NCI-H1694 treated with DMSO at 0.1 percent for 48 hours (cell line): ENCODE data around the gene WDR91.
"Not testable (repeated sequence)": the region's sequence is repeated elsewhere in the genome, so short reads cannot be mapped to it uniquely, and the experiment has no call there.

Experiments
- DNase-seq: peaks from one replicate; lab custom pipeline; 2025; lab: John Stamatoyannopoulos, UW

WDR91 gene

DNA sequence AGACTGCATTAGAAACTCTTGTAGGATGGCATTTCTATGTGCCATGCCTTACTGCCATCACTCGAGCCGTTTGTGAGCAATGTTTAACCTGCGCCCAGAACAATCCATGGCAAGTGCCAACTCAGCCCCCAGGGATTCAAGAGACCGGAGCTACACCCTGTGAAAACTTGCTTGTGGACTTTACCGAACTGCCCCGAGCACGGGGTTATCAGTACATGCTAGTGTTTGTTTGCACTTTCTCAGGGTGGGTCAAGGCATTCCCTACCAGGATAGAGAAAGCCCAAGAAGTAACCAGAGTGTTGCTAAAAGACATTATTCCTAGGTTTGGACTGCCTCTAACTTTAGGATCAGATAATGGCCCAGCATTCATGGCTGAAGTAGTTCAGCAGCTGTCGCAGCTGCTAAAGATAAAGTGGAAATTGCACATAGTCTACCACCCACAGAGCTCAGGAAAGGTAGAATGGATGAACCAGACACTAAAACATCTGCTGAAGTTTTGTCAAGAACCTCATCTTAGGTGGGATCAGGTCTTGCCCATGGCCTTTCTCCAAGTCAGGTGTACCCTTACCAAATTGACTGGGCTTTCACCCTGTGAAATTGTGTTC is 31.9 kb downstream of the WDR91 start:
- no peak for DNase-seq

DNA sequence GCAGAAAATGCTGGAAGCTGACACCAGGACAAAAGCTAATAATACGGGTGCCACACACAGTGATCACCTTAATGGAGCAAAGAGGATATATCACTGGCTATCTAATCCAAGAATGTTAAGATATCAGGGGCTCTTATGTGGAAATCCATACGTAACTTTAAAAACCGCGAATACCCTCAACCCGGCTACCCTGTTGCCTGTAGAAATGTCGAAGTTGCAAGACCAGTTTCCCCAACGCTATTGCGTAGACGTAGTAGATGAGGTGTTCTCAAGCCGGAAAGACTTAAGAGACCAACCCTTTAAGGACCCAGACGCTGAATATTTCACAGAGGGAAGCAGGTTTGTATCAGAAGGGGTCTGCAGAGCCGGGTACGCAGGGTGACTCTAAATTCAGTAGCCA is 33.0 kb downstream of the WDR91 start:
- DNase-seq: no peak

DNA sequence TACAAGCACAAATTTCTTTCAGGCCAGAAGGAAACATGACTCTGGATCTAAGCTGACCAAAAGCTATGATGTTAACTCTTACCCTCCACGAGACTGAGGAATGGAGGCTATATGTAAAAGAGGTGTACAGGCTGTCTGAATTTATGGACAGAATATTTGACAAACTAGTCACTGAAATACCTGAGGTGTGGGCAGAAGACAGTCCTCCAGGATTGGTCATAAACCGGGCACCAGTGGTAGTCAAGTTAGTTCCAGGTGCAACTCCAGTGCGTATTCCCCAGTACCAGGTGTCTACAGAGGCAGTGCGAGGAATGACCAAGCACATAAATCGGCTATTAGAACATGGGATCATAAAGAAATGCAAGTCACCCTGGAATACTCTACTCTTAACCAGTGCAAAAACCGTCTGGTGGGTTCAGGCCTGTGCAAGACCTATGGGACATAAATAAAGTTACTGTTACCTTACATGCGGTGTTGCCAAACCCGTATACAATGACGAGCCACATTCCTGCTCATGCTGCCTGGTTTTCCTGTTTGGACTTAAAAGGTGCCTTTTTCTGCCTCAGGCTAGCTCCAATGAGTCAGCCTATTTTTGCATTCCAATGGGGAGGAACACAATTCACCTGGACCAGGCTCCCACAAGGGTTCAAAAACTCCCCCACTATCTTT is 34.2 kb downstream of the WDR91 start:
- no peak for DNase-seq

DNA sequence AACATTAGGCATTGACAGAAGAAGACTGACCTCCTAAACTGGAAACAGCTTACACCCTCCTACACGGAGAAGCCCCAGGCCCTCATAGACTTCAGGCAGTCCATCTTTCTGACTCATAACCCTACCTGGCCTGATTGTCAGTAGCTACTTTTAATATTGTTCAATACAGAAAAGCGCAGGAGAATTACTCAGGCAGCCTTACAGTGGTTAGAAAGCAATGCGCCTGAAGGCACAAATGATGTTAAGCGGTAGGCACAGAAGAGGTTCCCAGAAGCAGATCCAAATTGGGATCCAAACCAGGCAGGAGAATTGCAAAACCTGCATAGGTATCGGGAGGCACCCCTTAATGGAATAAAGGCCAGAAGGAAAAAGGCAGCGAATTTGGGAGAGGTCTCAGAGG is 35.4 kb downstream of the WDR91 start:
- DNase-seq: no peak

DNA sequence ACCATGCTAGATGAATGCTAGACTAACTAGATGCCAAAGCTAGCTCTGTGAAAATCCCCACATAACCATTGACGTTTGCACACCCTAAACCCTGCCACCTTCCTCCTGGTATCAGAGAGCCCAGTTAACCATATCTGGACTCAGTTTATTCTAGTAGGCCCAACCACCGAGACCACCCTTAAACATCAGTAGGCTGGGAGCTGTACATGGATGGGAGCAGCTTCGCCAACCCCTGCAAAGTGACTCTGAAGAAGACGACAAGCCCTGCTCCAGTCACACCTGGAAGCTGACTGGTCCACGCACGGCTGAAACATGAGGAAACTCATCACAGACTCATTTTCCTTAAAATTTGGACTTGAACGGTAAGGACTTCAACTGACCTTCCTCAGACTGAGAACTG is 36.4 kb downstream of the WDR91 start:
- no peak for DNase-seq

DNA sequence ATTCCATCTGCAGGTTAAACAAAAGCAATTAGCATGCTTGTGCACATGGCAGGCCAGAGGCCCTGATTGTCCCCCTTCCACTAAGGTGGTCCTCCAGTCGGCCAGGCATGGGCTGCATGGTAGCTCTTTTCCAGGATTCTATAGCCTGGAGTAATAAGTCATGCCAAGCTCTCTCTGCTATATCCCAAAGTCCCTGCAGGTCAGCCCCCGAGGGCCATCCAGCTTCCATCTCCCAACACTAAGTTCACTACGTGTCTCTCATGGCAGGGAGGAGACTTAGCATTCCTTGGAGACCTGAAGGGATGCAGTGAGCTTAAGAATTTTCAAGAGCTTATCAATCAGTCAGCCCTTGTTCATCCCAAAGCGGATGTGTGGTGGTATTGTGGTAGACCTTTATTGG is 37.4 kb downstream of the WDR91 start:
- not testable (repeated sequence) for DNase-seq

DNA sequence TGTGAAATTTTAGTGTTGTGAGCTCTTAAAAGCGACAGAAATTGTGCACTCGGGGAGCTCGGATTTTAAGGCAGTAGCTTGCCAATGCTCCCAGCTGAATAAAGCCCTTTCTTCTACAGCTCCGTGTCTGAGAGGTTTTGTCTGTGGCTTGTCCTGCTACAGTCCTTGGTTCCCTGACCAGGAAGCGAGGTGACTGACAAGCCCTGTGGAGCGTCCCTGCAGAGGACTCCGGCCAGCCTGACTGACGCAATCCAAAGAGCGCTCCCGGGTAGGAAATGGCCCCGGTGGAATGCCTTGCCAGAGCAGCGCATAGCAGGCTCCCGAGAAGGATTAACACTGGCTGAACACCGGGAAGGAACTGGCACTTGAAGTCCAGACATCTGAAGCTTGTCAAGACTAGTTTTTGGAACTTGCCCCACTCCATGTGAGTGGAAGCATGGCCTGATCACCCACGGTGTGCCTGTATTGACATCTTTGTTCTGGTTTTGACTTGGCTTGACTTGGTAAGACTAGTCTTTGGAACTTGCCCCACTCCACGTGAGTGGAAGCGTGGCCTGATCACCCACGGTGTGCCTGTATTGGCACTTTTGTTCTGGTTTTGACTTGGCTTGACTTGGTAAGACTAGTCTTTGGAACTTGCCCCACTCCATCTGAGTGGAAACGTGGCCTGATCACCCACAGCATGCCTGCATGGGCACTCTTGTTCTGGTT is 39.6 kb downstream of the WDR91 start:
- DNase-seq: not testable (repeated sequence)

DNA sequence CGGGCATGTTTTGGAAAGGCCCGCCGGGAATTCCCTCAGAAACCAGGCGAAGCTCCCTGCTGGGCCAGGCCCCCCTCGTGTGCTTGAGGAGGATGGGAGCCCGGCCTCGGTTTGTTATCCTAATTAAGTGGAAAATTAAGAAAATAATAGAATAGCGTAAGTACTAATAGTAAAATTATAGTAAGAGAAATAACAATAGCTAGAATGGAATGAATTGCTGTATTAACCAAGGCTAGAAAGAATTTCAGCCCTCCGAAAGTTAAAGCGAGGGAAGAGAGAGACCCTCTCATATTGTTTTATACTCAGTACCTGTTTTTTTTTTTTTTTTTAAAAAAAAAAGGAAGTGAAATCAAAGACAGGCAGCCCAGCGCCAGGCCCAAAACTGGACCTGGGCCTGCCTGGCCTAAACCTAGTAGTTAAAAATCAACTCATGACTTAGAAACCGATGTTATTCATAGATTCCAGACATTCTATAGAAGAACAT is 40.3 kb downstream of the WDR91 start:
- DNase-seq: not testable (repeated sequence)

DNA sequence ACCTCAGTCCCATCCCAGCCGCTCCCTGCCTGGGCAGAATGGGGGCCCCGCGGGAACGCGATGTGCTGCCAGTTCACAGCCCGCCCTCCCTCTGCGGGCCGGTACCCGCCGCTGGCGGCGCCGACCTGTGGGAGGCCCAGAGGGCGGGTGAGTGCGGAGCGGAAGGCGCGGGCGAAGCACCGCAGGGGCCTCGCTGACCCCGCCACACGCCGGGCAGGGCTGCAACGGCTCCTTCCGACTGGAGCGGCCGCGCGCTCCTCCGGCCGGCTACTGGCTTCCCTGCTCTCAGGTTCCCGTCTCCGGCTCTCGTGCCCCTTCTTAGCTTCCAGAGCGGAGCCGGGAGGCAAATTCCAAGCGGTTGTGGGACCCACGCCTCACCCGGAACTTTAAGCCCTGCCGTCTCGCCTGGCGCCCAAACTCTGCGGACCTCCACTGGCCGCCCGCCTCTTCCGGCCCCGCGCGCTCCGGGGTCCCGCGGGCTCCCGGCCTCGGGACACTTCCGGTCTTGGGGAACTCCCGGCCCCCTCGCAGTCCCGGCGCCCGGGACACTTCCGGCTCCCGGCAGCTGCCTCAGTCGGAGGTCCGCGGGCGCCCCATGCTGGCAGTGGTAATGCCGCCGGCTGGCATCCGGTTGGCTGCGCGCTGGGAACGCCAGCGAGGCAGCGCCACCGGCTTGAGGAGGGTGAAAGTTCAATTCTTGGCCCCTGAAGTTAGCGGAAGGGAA is 40.9 kb downstream of the WDR91 start, which contains the start of gene CYREN:
CYREN (minus strand) TSS at position 434 of the 724 bp plus-strand sequence. CDS start 1,785 bp downstream, outside the sequence.
- DNase-seq: peak; percentile 85

DNA sequence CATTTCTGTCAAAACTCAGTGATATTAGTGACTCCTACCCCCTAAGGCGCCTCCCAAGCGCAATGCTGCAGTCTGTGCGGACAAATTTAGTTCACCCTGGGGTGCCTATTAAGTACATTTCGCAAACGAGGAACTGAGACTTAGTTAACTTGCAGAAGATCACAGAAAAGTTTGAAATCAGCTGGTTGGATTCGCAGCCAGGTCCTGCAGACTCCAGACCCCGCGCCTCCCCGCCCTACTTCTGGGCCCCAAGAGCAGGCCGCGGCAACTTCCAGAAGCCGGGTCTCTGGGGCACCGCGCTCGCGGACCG is 41.4 kb downstream of the WDR91 start:
- DNase-seq: no peak

DNA sequence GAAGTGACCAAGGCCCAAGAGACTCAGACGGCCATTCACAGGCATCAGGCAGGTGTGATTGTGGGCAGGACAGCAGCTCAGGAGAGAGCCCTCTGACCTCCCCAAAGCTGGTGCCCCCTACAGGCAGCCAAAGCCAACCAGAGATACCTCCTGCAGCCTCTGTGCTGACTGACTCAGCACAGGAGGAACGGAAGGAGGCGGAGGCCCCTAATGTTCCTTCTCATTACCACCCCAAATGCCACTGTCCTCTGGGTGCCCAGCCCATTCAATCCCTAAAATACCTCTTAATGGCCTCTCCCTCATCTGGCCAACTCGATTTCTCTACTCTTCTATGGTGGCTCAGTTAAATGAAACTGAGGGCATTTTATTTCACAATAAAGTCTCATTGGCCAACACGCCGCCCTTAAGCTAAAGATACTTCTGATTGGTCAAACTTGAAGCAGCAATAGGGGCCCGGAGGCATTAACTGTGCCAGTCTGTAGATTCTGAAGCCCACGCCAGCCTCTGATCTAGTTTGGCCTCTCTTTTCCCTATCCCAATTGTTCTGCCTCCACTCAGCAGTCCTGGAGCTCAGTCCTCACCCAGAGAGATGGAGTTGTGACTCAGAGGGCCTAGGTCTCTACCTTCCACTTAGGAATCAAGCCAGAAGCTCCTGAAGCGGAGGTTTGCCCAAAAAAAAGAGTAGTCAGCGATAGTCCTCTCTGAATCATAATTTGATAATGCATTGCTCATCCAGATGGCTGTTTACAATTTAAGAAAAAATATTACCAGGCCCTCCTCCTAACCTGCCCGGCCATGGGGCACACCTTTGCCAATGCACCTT is 42.0 kb downstream of the WDR91 start:
- no peak for DNase-seq

DNA sequence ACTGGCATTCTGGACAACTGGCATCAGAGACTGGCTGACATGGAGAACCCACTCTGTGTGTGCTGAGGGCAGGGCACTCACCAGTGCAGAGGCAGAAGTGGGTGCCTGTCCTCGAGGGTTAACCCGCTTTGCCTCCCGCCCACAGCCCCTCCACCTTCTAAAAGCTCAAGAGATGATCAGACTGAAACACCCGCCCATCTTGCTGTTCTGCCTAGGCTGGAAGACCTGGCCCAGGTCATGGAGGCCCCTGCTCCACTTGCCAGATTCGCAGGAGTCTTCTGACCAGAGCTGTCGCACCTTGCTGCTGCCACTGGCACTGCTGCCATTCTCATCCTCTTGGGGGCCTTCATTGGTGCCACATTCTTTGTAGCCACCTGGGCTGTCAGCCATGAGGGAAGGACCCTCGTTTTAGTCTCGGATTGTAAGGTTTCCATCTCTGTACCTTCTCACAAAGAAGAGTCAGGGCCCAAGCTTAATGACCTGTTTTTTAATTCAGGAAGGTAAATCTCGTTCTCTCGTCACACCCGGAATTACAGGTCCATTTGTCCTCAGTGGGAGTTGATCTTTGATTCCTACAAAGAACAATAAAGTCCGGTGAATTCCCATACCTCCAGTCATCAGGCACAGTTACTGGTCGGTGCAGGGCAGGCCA is 42.7 kb downstream of the WDR91 start:
- DNase-seq: no peak

DNA sequence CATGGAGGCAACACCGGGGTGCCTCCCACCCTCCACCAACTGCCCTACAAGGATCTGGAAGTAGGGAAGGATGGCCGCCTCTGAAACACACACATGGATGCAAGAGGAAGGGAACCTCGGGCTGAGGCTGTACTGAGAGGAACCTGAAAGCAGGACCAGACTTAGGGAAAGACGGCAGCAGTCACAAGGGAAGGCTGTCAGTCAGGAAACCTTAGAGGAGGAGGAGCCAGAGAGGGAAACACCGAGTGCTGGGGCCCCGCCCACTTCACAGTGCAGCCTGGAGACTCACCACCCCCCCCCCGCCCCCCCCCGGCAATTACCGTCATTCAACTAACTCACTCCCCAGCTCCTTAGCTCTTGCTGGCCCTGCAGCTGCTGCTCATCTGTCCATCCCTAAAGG is 43.3 kb downstream of the WDR91 start:
- DNase-seq: no peak

DNA sequence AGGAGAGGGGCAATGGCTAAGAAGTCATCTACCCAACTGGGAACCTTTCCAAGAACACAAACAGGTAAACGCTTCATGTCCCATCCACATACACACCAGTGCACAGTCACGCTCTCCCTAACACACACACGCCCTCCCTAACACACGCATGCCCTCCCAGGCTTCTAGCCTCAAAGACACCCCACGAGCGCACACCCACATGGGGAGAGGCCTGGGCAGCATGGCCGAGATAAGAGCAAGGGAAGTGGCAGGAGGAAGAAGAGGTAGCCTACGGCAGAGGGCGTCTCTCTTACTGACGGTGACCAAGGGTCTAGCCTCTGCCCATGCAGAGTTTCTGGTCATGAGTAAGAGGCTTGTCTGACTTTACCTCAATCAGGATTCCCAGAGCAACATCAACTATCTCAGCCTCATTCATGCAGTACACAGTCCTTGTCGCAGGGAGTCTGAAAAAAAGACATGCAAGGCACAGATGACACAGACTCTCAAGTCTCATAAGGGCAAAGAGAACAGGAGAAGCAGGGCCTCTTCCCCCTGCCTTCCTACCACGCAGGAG is 43.9 kb downstream of the WDR91 start:
- no peak for DNase-seq

DNA sequence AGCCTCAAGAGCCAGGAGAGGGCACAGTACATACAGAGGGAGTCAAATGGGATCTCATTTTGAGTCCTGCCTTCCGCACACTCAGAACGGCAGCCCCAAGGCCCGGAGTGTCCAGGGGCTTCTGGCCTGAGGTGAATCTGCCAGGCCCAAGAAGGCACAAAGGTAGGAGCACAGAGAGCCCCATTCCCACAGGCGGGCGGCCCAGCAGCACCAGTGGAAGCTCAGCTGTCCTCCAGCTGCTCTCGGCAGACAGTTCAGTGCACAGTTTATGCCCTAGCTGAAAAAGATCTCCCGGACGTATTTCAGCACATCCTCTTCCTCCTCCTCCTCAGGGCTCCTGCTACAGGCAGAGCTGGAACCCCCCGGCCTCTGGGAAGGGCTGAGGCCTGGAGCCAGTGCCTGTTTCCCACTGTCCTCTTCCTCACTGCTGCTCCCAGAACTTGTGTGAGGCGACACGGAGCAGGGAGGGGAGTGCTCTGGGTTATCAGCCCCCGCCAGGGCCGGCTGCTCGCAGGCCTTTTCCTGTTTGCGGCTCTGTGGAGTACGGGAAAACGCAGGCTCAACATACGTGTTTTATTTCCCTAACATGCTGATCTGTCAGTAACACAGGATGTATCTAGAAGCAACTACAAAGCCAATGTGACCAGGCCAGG is 44.9 kb downstream of the WDR91 start:
- no peak for DNase-seq

DNA sequence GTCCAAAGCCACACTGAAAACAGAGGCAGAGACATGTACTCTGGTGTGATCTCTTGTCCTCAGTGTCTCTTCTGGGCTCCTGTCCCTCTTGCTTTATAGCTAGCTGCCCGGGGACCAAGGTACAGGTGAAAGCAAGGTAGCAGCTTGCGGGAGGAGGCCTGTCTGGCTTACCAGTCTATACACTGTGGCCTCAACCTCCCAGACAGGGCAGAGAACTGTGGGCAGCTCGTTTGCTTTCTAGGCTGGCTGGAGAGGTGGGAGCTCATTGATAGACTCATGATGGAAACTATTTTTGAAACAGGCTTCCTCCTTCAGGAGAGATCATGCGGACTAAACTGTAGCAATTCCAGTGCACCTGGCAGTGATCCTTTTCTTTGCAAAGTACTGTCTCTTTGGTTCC is 45.5 kb downstream of the WDR91 start:
- no peak for DNase-seq

DNA sequence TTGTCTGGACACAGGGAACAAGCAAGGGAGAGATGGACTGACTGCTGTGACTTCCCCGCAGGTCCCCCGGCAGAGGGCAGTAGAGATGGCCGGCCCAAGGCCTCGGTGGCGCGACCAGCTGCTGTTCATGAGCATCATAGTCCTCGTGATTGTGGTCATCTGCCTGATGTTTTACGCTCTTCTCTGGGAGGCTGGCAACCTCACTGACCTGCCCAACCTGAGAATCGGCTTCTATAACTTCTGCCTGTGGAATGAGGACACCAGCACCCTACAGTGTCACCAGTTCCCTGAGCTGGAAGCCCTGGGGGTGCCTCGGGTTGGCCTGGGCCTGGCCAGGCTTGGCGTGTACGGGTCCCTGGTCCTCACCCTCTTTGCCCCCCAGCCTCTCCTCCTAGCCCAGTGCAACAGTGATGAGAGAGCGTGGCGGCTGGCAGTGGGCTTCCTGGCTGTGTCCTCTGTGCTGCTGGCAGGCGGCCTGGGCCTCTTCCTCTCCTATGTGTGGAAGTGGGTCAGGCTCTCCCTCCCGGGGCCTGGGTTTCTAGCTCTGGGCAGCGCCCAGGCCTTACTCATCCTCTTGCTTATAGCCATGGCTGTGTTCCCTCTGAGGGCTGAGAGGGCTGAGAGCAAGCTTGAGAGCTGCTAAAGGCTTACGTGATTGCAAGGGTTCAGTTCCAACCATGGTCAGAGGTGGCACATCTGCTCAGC is 46.8 kb downstream of the WDR91 start:
- no peak for DNase-seq

DNA sequence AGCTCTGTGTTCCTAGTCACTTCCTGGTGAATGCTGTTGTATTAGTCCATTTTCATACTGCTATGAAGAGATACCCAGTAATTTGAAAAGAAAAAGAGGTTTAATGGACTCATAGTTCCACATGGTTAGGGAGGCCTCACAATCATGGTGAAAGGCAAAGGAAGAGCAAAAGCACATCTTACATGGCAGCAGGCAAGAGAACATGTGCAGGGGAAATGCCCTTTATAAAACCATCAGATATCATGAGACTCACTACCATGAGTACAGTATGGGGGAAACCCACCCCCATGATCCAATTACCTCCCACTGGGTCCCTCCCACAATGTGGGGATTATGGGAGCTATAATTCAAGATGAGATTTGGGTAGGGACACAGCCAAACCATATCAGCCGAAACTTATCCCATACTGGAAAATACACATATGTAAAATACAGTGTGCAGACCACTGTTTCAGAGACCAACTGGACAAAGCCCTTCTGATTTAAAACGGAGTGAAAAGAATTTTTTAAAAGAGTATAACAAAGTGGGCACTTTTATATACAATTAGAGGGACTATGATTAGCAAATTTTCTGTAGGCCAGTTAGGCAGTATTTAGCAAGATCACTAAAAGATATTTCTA is 48.8 kb downstream of the WDR91 start:
- DNase-seq: no peak

DNA sequence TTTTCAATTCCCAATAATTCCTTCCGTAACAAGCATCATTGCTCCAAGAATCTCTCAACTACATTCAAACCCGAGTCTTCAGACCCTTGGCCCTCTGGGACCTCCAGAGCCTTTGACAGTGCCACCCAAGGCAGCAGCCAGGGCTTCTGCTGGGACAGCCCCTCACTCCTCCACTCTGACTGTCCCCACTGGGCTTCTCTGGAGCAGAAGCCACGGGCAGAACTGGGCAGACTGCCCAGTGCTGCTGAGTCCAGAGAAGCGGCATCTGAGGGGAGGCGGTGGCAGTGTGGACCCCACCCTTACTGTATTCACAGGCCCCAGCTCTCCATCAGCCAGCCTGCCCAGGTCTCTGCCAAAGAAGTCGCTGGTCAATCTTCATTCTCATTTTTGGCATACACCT is 49.7 kb downstream of the WDR91 start:
- DNase-seq: no peak
